Measurements from ENCODE around the gene LSR.

DNA sequence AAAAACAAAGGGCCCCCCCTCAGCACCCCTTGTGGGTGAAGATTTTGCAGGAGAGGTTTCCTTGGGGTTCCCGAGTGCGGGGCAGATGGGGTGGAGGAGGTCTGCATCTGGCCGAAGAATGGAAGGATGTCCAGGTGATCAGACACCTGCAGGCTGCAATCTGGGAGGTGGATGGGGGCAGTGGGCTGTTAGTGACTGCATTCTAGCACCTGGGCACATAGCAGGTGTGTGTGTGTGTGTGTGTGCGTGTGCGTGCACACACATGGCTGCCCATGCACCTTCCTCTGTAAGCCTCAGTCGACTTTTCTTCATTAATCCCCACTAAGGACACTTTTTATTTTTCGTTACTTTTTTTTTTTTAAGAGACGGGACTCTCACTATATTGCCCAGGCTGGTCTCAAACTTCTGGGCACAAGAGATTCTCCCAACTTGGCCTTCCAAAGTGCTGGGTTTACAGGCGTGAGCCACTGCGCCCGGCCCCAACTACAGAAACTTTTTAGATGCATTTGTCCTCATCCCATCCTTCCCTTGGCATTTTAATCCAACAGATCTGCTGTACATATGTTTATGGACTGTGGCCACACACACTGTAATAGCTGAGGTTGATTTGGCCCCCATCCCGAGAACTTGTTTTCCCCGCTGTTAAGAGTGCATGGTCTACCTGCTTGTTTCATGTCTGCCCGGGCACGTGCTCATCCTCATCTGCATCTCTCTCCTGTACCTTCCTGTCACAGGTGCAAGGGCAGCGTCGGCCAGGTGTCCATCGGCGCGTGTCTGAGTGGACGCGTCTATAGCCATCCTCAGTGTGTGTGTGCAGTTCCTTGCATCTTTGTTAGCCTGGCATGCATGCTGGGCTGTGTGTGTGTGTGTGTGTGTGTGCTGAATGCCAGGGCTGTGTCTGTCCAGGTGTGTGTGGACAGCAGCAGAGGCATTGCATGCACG is 43.9 kb downstream of the LSR start:
- TF ChIP-seq CTCF (IDR thresholded peaks at IDR 0.05 in 8 of 11, conservative IDR thresholded peaks at IDR 0.05 in 3 of 11) = no peak
- TF ChIP-seq POLR2A (IDR thresholded peaks at IDR 0.05) = no peak
